HG03342 (cell line): ENCODE data around the gene UBE2D3.
"Not testable (repeated sequence)": the region's sequence is repeated elsewhere in the genome, so short reads cannot be mapped to it uniquely, and the experiment has no call there.

Experiments used
- ATAC-seq: cut with Tn5 transposase; IDR thresholded peaks from one replicate; pipeline ENCODE4 v1.9.1; 2021; ENCODE audit warnings: mild to moderate bottlenecking, moderate library complexity; ENCODE audit not compliant: unreplicated experiment

The UBE2D3 gene

GRCh38 chr4:102832105-102832504 is 4.8 kb upstream of the UBE2D3 start:
- ATAC-seq: no peak

- ATAC-seq: no peak
These were observed 2.5 kb upstream of the UBE2D3 start for GRCh38 chr4:102829803-102830202.

DNA sequence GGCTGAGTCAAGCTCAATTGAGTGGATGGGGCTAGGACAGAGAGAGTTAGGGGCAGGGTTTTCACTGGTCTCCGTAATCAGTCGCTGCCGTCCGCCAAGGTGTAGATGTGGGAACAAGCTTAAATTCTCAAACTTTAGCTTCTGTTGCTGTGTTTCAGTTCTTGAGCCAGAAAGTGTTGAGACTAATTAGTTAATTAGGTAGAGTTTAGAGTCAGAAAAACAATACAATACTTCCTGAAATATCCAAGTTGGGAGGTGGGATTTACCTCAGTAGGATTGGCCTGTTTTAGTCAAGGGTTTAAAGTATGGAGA is 1.1 kb upstream of the UBE2D3 start:
- no peak for ATAC-seq

- ATAC-seq: peak; percentile 80
These were observed 534 bp upstream of the UBE2D3 start for GRCh38 chr4:102827674-102828496.

GRCh38 chr4:102826105-102826889 is 1.1 kb downstream of the UBE2D3 start:
- no peak for ATAC-seq

DNA sequence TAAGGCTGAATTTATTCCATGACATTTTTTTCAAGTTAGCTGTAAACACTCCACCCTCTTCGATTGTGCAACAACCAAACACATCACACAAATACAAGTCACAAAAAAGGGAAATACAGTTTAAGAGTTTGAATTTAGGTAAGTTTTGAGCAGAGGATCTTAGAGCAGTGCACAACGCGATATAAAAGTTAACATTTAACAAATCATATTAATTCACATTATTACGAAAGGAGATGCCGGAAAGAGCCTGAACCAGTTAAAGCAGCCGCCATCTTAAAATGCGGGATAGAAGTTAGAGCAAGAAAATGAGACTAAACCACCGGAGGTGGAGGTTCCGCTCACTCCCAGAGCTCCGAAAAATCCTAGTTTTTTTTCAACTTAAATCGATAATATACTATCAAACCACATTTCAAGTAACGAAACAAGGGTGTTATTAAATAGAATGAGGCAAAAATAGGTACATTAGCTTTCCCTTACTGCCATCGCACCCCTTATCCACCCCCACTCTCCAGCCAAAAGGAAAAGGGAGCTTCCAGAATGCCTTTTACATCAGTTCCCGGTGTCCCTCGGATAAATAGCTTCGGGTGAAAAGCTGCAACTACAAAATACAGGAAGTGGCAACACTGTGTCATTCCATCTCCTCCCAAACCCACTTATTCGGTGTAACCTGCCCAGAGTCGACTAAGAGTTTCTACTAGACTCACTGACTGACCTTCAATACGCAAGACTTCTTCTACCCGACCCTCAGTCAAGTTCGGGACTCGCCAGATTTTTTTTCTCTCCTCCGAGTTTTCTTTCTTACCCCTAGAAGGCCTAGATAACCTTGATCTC is 1.9 kb downstream of the UBE2D3 start:
- ATAC-seq: no peak

- ATAC-seq: no peak
These were observed 3.0 kb downstream of the UBE2D3 start for GRCh38 chr4:102824398-102824797.

DNA sequence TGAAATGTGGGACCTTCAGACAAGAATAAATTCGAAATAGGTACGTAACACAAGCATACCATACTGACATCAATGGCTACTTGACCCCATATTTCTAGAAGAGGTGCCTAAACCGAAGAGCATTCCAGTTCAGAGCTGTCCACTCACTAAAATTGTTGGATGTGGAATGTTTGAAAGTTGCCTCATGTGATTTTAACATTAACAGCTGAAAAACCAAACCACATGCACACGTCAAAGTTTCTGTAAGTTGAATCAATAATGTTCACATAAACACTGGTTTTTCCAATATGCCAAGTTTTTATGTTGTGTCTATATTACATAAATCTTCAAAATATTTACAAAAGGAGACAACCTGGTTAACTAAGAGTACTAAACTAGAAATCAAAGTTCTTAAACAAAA is 3.5 kb downstream of the UBE2D3 start:
- no peak for ATAC-seq

DNA sequence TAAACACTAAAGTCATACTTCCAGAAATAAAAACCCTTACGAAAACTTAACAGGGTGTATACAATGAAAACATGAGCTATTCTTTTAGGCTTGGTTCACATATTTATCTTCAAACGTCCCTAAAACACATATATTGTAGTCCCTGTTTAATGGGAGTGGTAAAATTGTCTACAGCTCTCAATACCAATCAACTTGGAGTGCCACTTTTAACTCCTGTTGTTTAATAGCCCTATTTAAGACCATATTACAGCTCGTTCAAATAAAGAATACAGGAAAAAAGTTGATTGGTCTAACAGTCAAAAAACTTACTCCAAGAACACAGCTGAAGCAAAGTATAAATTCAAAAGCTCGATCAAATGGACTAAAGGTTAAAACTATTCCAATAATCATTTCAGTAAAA is 3.9 kb downstream of the UBE2D3 start:
- no peak for ATAC-seq

DNA sequence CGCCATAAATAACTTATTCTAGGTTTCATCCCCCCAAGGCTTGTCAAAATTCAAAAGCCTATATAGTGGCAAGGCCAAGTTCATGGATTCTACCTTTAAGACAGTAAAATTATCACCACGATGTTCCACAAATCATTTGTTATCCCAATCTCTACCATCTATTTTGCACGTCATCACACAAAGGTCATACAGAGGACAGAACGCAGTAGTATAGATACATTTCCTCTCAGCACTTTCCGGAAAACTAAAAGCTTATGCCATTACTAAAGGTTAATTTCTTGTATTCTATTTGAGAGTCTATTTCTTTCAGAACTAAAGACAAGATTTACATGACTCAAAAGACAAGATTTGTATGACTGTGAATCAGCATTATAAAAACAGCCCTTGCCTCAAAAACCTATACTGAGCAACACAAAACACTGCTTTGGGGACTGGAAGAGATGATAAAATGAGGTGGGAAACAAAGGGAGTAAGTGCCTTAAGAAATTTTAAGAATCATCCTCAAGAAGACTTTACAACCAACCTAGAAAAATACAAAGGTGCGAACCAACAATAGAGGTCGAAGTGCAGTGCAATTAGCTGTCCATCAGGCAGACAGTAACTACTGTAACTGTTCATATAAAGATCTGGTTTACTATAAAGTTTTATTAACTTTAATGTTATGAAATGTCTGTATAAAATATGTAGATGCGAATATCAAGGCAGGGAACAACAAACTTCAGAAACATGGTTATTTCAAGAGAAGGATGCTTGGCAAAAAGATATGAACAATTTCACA is 7.6 kb downstream of the UBE2D3 start:
- ATAC-seq: no peak

DNA sequence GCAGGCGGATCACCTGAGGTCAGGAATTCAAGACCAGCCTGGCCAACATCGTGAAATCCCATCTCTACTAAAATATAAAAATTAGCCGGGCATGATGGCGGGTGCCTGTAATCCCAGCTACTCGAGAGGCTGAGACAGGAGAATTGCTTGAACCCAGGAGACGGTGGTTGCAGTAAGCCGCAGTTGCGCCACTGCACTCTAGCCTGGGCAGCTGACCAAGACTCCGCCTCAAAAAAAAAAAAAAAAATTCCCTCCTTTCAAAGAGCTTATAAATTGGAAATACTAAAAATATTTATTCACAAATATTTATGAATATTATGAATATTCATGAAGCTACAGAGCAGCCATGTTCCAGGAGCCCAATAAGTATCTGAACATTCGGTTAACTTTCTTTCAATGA is 8.3 kb downstream of the UBE2D3 start:
- ATAC-seq: not testable (repeated sequence)

DNA sequence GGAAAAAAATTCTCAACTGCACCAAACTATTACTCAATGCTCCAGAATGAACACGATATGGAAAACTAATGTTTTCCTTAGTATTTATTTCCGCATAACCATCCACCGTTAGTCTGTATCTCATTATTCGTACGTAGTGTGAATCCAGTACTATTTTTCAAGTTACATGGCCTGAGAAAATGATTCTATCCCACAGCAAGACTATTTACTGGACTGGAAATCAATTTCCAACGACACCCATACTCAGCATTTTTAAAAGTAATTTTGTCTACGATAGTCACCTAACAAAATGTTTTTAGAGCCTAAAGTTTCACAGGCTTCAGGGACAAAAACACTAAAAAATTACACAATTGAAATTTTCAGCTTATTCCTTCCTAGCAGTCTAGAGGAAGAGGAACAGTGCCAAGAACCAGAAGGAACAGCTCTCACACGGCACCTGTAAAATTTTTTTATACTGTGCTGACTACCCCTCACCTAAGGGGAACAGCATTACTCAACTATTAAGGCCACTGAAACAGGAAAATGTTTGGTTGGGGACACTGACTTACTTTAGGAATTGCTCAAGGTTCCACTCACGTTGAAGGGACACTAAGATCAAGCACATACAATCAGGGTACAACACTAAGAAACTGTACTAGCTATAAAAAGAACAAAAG is 9.6 kb downstream of the UBE2D3 start:
- ATAC-seq: no peak

DNA sequence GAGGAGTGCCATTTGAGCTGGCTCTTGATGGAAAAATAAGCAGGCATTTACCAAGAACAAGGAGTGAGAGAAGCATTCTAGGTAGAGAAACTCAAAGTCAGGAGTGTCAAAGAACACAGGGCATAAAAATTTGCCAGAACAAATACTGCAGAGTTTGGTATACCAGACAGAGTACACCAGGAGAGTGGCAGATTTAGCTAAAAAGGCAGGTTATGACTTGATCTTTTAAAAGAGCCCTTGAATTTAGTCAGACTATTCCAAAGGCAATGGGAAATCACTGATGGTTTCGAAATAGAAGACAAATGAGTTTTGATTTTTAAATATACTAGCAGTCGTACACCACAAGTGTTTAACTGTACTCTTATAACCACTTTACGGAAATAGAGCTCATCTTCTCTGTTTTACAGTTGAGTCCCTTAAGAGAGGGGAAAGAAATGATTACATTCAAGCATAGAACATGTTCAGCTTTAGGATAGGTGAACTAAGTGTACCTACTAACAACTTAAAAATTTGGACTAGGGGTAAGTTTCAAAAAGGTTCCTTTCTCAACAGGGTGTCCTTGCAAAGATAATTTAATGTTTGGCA is 10.2 kb downstream of the UBE2D3 start:
- no peak for ATAC-seq

DNA sequence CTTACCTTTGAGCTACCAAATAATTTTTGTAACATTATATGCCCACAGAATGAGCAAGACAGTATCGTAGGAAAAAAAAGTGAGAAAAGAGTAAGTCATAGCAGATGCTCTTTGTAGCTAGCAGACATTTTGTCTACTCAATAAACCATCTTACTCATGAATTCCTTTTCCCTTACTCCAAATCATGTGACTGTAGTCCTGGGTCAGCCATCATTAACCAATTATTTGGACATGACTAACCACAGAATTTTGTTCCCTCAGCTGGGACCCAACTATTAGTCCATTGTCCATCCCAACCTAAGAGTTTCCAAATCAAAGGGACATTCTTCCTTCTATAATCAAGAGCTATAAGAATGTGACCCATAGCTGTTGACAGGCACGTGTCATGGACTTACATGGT is 11.4 kb downstream of the UBE2D3 start:
- no peak for ATAC-seq

GRCh38 chr4:102809691-102810090 is 17.7 kb downstream of the UBE2D3 start:
- no peak for ATAC-seq

DNA sequence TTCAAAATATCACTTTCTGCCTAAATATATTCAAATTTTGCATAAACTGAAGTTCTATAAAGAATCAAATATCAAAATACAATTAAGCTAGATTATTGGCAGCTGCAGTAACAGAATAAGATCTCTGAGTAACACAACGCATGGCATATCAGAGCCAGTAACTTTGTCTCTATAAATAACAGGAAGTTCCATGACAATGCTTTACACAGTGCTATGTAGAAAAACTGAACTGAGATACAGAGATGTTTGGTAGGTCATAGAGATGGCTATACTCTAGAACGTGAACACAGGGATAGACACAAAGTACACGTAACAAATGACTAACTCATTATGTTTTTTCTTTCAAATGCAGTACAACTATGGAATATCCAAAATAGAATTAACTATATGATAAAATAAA is 18.2 kb downstream of the UBE2D3 start:
- ATAC-seq: peak; percentile 76

DNA sequence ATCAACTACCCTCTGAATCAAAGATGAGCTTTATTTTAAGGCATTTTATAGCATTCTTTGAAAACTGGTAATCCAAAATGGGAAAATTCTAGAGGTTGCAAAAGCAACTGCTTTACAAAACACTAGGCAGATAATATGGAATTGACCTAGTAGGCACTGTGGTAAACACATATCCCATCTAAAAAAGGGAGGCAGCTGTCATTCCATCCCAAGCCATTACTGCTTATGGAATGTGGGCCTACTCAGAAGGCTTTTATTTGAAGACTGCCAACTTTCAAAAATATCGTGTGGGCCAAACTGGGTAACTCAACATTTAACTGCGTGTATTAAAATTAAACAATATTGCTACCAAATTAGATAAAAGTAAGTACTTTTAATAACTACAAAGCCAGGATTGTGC is 19.3 kb downstream of the UBE2D3 start:
- no peak for ATAC-seq

DNA sequence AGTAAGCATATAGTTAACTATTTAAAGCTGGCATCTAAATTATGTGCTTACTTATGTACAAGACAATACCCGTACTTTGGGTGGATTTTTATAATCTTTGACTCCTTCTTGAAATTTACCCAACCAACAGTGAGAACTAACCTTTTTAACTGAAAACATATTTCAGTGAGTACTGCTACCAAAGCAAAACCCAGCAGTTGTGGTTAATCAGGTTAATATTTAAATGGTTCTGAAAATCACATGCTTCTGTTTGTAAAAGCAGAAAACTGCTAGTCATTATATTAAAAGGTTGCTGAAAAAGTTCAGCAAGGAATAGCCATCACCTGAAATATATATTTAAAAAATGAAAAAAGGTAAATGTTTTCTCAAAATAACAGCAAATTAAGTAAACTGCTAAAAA is 20.0 kb downstream of the UBE2D3 start:
- peak; percentile 35 for ATAC-seq

GRCh38 chr4:102799816-102800215 is 27.5 kb downstream of the UBE2D3 start:
- no peak for ATAC-seq

GRCh38 chr4:102794999-102795398 is 32.4 kb downstream of the UBE2D3 start:
- ATAC-seq: no peak
